MG63 (cell line): ENCODE measurements around the gene HLA-A. TPM values are rescaled to one million over a fixed set of nuclear protein-coding genes. Genes with fewer than 3 reads are reported as not detected.
A peak's percentile ranks its signal among the peaks of the same experiment; 100 is the strongest.

ENCODE experiments used
- DNase-seq: peaks from one replicate; pipeline ENCODE4 v3.0.0-alpha.2; 2020
- H3K27me3 ChIP-seq: fragments of 250-450 bp; sonication (Bioruptor Pico); 2 replicates; pipeline ENCODE4 v1.5.1; 2020; ENCODE audit warnings: mild to moderate bottlenecking, moderate library complexity
- H3K36me3 ChIP-seq: fragments of 250-450 bp; sonication (Bioruptor Pico); 2 replicates; pipeline ENCODE4 v1.5.1; 2020; ENCODE audit warnings: mild to moderate bottlenecking, moderate library complexity
- H3K4me3 ChIP-seq: fragments of 250-450 bp; sonication (Bioruptor Pico); 2 replicates; pipeline ENCODE4 v1.5.1; 2020; ENCODE audit warnings: mild to moderate bottlenecking, moderate library complexity
- H3K9me3 ChIP-seq: fragments of 250-450 bp; sonication (Bioruptor Pico); 2 replicates; pipeline ENCODE4 v1.5.1; 2020; ENCODE audit warnings: mild to moderate bottlenecking, moderate library complexity
- total RNA-seq: library from RNA; depleted of rRNA; stranded (reverse); fragments of >200 nt; shearing (Covaris generic); gene quantifications from 2 replicates; pipeline ENCODE4 v1.2.3, GENCODE V29; 2014; ENCODE audit warnings: low replicate concordance; rRNA removed

Gene HLA-A
- total RNA-seq, result 139 and 315 TPM in 2 replicates

- Histone ChIP-seq H3K9me3 (no peaks in the 10 kb centered on the region), H3K27me3 (no peaks in the 10 kb centered on the region), H3K4me3 (peak within 1 kb of the TSS; percentile 67), H3K36me3 (0 out of 2 replicates have a peak, but pooled peaks cover 2% of the 10 kb centered on the region)
- peak; percentile 86 for DNase-seq
Observed at GRCh38 chr6:29942275-29943052, at the start of gene HLA-A. HLA-A (plus strand) TSS chr6:29942532; CDS start chr6:29942554, 22 bp downstream.

DNA sequence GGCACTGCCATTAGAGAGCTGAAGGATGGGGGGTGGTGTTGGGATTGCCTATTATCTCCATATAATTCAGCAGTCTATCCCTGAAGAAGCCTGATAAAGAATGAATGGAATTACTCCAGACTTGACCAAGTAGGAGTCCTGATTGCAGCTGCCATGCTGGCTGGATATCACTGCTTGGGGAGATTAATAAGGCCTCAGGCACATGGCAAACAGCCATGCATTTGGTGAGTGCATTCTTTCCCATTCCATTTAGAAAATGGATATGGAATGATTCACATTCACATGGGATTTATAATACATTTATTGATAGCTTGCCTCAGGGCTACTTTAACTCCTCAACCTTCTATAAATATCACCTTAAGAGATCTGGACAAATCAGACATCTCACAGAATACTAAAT, 49.6 kb upstream of the HLA-A start:
- H3K4me3 ChIP-seq, result no peak overlapping the region
- no peaks in the 10 kb centered on the region for H3K27me3 ChIP-seq
- peak; percentile 20 for DNase-seq
- no peaks in the 10 kb centered on the region for H3K36me3 ChIP-seq
- H3K9me3 ChIP-seq, result no peaks in the 10 kb centered on the region

- Histone ChIP-seq H3K4me3 (no peak overlapping the region), H3K9me3 (no peaks in the 10 kb centered on the region), H3K27me3 (no peaks in the 10 kb centered on the region), H3K36me3 (no peaks in the 10 kb centered on the region)
- DNase-seq, result no peak
Observed at GRCh38 chr6:29899281-29899680, 43.1 kb upstream of the HLA-A start.

GRCh38 chr6:29905286-29905685, 37.0 kb upstream of the HLA-A start:
- H3K4me3 ChIP-seq, result no peak overlapping the region
- no peaks in the 10 kb centered on the region for H3K27me3 ChIP-seq
- no peaks in the 10 kb centered on the region for H3K9me3 ChIP-seq
- DNase-seq, result no peak
- no peaks in the 10 kb centered on the region for H3K36me3 ChIP-seq

- no peaks in the 10 kb centered on the region for H3K9me3 ChIP-seq
- DNase-seq, result no peak
- no peaks in the 10 kb centered on the region for H3K27me3 ChIP-seq
- H3K4me3 ChIP-seq, result no peak overlapping the region
- H3K36me3 ChIP-seq, result no peaks in the 10 kb centered on the region
Observed at GRCh38 chr6:29907637-29908340, 34.5 kb upstream of the HLA-A start.

GRCh38 chr6:29908341-29908662, 34.0 kb upstream of the HLA-A start:
- no peaks in the 10 kb centered on the region for H3K27me3 ChIP-seq
- H3K36me3 ChIP-seq, result no peaks in the 10 kb centered on the region
- H3K9me3 ChIP-seq, result no peaks in the 10 kb centered on the region
- no peak for DNase-seq
- H3K4me3 ChIP-seq, result no peak overlapping the region

DNA sequence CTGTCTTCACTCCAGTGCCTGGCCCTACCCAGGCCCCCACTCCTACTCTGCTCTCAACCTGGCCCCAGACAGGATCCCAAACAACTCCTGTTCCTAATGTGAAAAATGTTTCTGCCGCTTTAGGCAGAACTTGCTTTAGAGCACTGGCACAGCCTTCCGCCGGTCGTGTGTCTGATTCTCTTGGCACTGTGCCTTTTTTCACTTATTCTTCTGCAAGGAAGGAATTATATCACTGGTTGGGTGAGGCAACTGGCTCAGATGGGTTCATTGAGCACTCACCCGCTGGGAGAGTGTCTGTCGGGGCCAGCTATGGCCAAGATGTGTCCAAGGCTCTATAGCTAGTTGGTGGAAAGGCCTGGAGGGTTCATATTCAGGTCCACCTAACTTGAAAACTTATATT, 33.6 kb upstream of the HLA-A start:
- H3K4me3 ChIP-seq, result no peak overlapping the region
- no peaks in the 10 kb centered on the region for H3K9me3 ChIP-seq
- no peaks in the 10 kb centered on the region for H3K36me3 ChIP-seq
- H3K27me3 ChIP-seq, result no peaks in the 10 kb centered on the region
- no peak for DNase-seq

GRCh38 chr6:29909985-29910384, 32.3 kb upstream of the HLA-A start:
- H3K27me3 ChIP-seq, result no peaks in the 10 kb centered on the region
- H3K36me3 ChIP-seq, result no peaks in the 10 kb centered on the region
- H3K4me3 ChIP-seq, result no peak overlapping the region
- H3K9me3 ChIP-seq, result no peaks in the 10 kb centered on the region
- DNase-seq, result no peak

- H3K36me3 ChIP-seq, result no peaks in the 10 kb centered on the region
- no peaks in the 10 kb centered on the region for H3K9me3 ChIP-seq
- H3K27me3 ChIP-seq, result no peaks in the 10 kb centered on the region
- no peak overlapping the region for H3K4me3 ChIP-seq
- DNase-seq, result no peak
Observed at GRCh38 chr6:29912840-29913239, 29.5 kb upstream of the HLA-A start.

DNA sequence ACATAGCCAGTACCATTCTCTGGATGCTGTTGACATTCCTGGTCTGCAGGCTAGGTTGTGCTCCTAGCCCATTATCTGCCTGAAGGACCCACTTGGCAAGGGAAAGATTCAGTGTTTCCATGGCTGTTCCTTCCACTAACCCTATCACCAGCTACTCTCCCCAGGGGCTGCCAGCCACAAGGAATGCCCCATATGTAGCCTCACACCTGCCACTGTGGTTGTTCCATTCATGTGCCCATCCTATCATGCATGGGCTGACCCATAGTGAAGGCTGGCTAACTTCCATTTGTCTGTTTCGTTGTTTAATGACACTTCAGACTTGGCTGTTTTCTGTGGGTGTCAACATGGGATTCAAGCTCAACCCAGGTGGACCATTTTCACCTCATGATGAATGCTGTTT, 25.6 kb upstream of the HLA-A start:
- Histone ChIP-seq H3K9me3 (no peaks in the 10 kb centered on the region), H3K27me3 (no peaks in the 10 kb centered on the region)
- no peak for DNase-seq

DNA sequence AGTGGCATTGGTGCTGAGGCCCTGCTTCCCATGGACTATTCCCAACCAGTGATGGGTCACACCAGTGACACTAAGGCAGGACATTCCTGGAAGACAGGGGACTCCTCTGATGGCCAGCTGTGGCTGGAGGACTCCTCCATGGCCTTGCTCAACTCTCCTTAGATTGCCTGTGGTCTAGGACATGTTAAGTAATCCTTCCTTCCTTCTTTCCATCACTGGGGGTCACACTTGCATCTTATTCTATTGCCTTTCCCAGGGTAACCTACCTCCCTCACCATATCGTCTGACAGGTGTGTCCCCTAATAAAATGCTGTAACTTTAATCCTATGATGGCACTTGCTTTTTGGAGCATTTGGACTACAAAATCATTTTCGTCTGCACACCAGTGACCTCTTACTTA, 24.5 kb upstream of the HLA-A start:
- no peaks in the 10 kb centered on the region for H3K9me3 ChIP-seq
- H3K36me3 ChIP-seq, result no peaks in the 10 kb centered on the region
- no peaks in the 10 kb centered on the region for H3K27me3 ChIP-seq
- DNase-seq, result no peak
- H3K4me3 ChIP-seq, result no peak overlapping the region

More for the DNA sequence above, 25.6 kb upstream of the HLA-A start:
- H3K36me3 ChIP-seq, result no peaks in the 10 kb centered on the region
- no peak overlapping the region for H3K4me3 ChIP-seq

DNA sequence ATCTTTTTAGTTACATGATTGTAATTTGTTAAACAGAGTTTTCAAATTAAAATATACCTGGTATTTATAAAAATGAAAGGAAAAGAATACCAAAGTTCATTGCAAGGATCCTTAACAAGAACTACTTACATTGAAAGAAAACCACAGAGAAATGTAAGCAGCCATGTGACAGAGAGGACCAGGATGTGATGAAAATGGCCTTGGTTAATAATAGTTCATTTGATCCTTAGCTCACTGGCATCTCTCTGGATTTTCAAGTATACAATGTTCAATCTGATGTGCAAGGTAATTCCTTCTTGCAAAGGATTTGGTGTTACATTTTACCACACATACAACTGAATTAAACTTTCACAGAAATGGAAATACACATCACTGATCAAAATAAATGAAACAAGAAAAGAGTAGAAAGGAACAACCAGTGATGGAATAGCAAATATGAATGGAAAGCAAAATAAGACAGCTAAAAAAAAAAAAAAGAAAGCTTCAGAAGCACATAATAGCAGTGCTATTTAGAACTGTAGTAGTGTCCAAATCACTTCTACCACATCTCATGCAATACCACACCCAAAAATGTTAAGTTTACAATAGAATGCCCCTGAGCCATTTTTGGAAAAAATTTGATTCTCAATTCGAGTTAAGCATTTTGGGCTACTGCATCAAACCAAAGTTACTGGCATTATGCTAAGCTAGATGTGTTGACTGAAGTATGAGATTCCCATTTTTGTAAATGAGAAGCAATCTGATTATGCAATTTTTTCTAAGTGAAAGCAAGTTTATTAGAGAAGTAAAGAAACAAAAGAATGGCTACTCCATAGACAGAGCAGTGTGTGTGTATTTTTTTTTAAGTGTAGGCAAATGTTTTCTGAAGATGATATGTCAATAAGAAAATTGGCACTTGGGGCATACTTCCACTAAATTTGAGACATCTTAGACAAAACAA, 22.6 kb upstream of the HLA-A start:
- no peaks in the 10 kb centered on the region for H3K27me3 ChIP-seq
- H3K36me3 ChIP-seq, result no peaks in the 10 kb centered on the region
- H3K4me3 ChIP-seq, result no peak overlapping the region
- H3K9me3 ChIP-seq, result no peaks in the 10 kb centered on the region
- no peak for DNase-seq

DNA sequence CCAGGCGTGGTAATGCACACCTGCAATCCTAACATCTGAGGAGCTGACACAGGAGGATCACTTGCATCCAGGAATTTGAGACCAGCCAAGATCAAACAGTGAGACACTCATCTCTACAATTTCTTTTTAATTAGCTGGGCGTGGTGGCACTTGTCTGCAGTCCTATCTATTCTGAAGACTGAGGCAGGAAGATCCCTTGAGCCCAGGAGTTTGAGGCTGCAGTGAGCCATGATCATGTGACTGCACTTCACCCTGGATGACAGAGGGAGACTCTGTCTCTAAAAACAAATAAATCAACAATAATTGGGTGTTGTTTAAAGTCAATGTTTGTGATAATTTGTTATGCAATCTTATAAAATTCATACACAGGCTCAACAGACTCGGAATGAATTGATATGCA, 18.0 kb upstream of the HLA-A start:
- no peaks in the 10 kb centered on the region for H3K27me3 ChIP-seq
- no peaks in the 10 kb centered on the region for H3K36me3 ChIP-seq
- no peak overlapping the region for H3K4me3 ChIP-seq
- no peak for DNase-seq
- no peaks in the 10 kb centered on the region for H3K9me3 ChIP-seq

- no peak overlapping the region for H3K4me3 ChIP-seq
- H3K36me3 ChIP-seq, result no peaks in the 10 kb centered on the region
- no peak for DNase-seq
- no peaks in the 10 kb centered on the region for H3K27me3 ChIP-seq
- H3K9me3 ChIP-seq, result no peaks in the 10 kb centered on the region
Observed at GRCh38 chr6:29924731-29925130, 17.6 kb upstream of the HLA-A start.

DNA sequence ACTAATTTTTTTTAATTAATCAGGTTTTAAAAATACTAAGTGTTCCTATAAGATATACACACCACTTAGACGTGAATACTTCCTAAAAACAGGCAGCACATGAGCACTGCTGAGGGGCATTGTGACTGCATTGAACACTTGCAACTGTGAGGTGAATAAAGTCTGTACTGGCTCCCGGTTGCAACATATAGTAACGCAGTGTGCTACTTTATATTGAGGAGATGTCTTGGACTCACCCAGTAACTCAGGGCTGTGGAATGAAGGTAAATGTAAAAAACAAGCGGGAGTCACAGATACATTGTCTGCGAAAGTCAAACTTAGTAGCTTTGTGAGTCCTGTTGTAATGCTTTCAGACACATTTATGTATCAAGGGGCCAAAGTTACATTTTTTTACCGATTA, 17.0 kb upstream of the HLA-A start:
- no peak for DNase-seq
- Histone ChIP-seq H3K36me3 (no peaks in the 10 kb centered on the region), H3K9me3 (no peaks in the 10 kb centered on the region), H3K4me3 (no peak overlapping the region), H3K27me3 (no peaks in the 10 kb centered on the region)

GRCh38 chr6:29925727-29926412, 16.5 kb upstream of the HLA-A start:
- H3K36me3 ChIP-seq, result no peaks in the 10 kb centered on the region
- no peak for DNase-seq
- H3K27me3 ChIP-seq, result no peaks in the 10 kb centered on the region

More at GRCh38 chr6:29925727-29926412, 16.5 kb upstream of the HLA-A start:
- Histone ChIP-seq H3K4me3 (no peak overlapping the region), H3K9me3 (no peaks in the 10 kb centered on the region)
